B cell (primary cell): ENCODE measurements around the gene NAV2. TPM values are rescaled to one million over a fixed set of nuclear protein-coding genes. Genes with fewer than 3 reads are reported as not detected.

Experiments
- ATAC-seq: fragments of 200-7000 bp; cut with Tn5 transposase; one replicate; pipeline ENCODE4 v1.10.0; 2021; ENCODE audit warnings: low read depth, mild to moderate bottlenecking, moderate number of reproducible peaks, moderate library complexity
- CTCF ChIA-PET: fragments of 350-600 bp; sonication (Branson Sonifier 250); formaldehyde crosslinking; loops from one replicate; lab custom pipeline; 2021; ENCODE audit warnings: antibody characterized with exemption, inconsistent platforms; lab: Charles Lee
- POLR2A ChIA-PET: fragments of 350-600 bp; sonication (Branson Sonifier 250); formaldehyde crosslinking; loops from one replicate; lab custom pipeline; 2021; ENCODE audit warnings: antibody characterized with exemption; lab: Charles Lee
- DNase-seq: peaks from one replicate; pipeline ENCODE4 v3.0.0; 2013
- H2AFZ ChIP-seq: 2 replicates; pipeline ENCODE4 v1.6.1; 2012; ENCODE audit warnings: mild to moderate bottlenecking, low read depth, low read length; ENCODE audit not compliant: insufficient read depth, poor library complexity, severe bottlenecking
- H3K27ac ChIP-seq, 2 donors: 1 replicate in 1 of 2; 2 replicates in 1 of 2; pipeline ENCODE4 v1.5.1; 2012 to 2013; ENCODE audit warnings: low read length in 2 of 2, mild to moderate bottlenecking in 2 of 2, moderate library complexity in 1 of 2
- H3K27me3 ChIP-seq, 4 experiments: fragments of 200-600 bp in 1 of 4; sonication (generic) in 1 of 4; replicated peaks in 1 of 4; 1 replicate in 2 of 4; 2 replicates in 2 of 4; pipeline versions ENCODE4 v1.6.1 to v1.7.0; 2013 to 2016; ENCODE audit warnings: low read length in 3 of 4, mild to moderate bottlenecking in 2 of 4, mixed read lengths in 1 of 4, moderate library complexity in 1 of 4; ENCODE audit not compliant: insufficient read depth in 4 of 4, control insufficient read depth in 3 of 4; ENCODE audit errors: control extremely low read depth in 1 of 4
- H3K36me3 ChIP-seq, 2 experiments: replicated peaks in 1 of 2; 1 replicate in 1 of 2; 2 replicates in 1 of 2; pipeline versions ENCODE4 v1.6.1 to v1.7.1; 2013; ENCODE audit warnings: low read length in 1 of 2; ENCODE audit not compliant: insufficient read depth in 2 of 2, control insufficient read depth in 1 of 2; ENCODE audit errors: control extremely low read depth in 1 of 2, extremely low read depth in 1 of 2
- H3K4me1 ChIP-seq, 2 donors: fragments of 200-600 bp in 1 of 2; sonication (generic) in 1 of 2; 1 replicate in 1 of 2; 2 replicates in 1 of 2; pipeline versions ENCODE4 v1.5.1 to v1.6.1; 2013 to 2017; ENCODE audit warnings: low read length in 2 of 2; ENCODE audit not compliant: control insufficient read depth in 2 of 2, insufficient read depth in 2 of 2
- H3K4me2 ChIP-seq: replicated peaks from 2 replicates; pipeline ENCODE3; 2012; ENCODE audit warnings: mild to moderate bottlenecking, low read depth, low read length; ENCODE audit not compliant: poor library complexity, severe bottlenecking
- H3K4me3 ChIP-seq, 5 experiments: fragments of 200-600 bp in 1 of 5; sonication (generic) in 1 of 5; 1 replicate in 3 of 5; 2 replicates in 2 of 5; pipeline versions ENCODE4 v1.5.1 to v1.7.0; 2011 to 2016; ENCODE audit warnings: low read length in 4 of 5, mild to moderate bottlenecking in 4 of 5, low read depth in 2 of 5, control low read depth in 1 of 5, moderate library complexity in 1 of 5; ENCODE audit not compliant: insufficient read depth in 1 of 5; ENCODE audit errors: control extremely low read depth in 1 of 5, extremely low read depth in 1 of 5
- H3K79me2 ChIP-seq: fragments of 200-600 bp; sonication (generic); one replicate; pipeline ENCODE4 v1.6.0; 2016; ENCODE audit warnings: low read length; ENCODE audit not compliant: control insufficient read depth, insufficient read depth
- H3K9ac ChIP-seq: fragments of 200-600 bp; sonication (generic); 2 replicates; pipeline ENCODE4 v1.6.1; 2017; ENCODE audit warnings: mild to moderate bottlenecking, low read length, moderate library complexity
- H3K9me3 ChIP-seq, 3 donors: one replicate each; pipeline versions ENCODE4 v1.6.1 to v1.7.1; 2013; ENCODE audit warnings: low read length in 2 of 3; ENCODE audit not compliant: control insufficient read depth in 2 of 3, insufficient read depth in 1 of 3; ENCODE audit errors: control extremely low read depth in 1 of 3
- H4K20me1 ChIP-seq: 2 replicates; pipeline ENCODE4 v1.6.0; 2012; ENCODE audit warnings: mild to moderate bottlenecking, low read length; ENCODE audit not compliant: insufficient read depth, control insufficient read depth, poor library complexity, severe bottlenecking
- H3K27ac Mint-ChIP-seq: one replicate; pipeline ENCODE4 v1.8.0; 2021; ENCODE audit warnings: mixed read lengths
- H3K27me3 Mint-ChIP-seq: one replicate; pipeline ENCODE4 v1.8.0; 2021; ENCODE audit warnings: mixed read lengths
- H3K4me1 Mint-ChIP-seq: one replicate; pipeline ENCODE4 v1.8.0; 2021; ENCODE audit warnings: mixed read lengths
- H3K4me3 Mint-ChIP-seq: one replicate; pipeline ENCODE4 v1.8.0; 2021; ENCODE audit warnings: mixed read lengths
- H3K9me3 Mint-ChIP-seq: one replicate; pipeline ENCODE4 v1.8.0; 2022; ENCODE audit warnings: mixed read lengths; ENCODE audit not compliant: insufficient read depth
- CTCF ChIP-seq: fragments of 200-600 bp; IDR thresholded peaks from one replicate; pipeline ENCODE4 v1.8.0; 2022; ENCODE audit warnings: antibody characterized with exemption, mild to moderate bottlenecking
- EZH2 ChIP-seq: IDR thresholded peaks from 2 replicates; pipeline ENCODE4 v1.6.1; 2012; ENCODE audit warnings: borderline replicate concordance, low read depth, mild to moderate bottlenecking, moderate library complexity, low read length; ENCODE audit not compliant: insufficient read depth, poor library complexity, severe bottlenecking
- WGBS: methylation state at CpG from one replicate; pipeline ENCODE4 v1.1.5; 2013; ENCODE audit warnings: missing lambda C conversion rate; ENCODE audit not compliant: insufficient coverage; 5-methylcytosine and 5-hydroxymethylcytosine counted together
- intact Hi-C: fragments of 100-400 bp; cut with micrococcal nuclease; formaldehyde crosslinking; loops from one replicate; pipeline ENCODE4 v1.10.0; 2022
- polyA plus RNA-seq: library from polyadenylated mRNA; depleted of rRNA; stranded (reverse); fragments of >200 nt; gene quantifications from 2 replicates; pipeline ENCODE4 v1.2.3, GENCODE V29; 2012
- total RNA-seq, 2 donors: library from RNA; stranded (reverse); fragments of 120-200 nt in 1 of 2; gene quantifications; 1 replicate in 1 of 2; 2 replicates in 1 of 2; pipeline versions ENCODE4 v1.2.3 to v1.2.4, GENCODE V29; 2013 to 2022

Gene NAV2
- total and polyA plus RNA-seq, 2 donors (not counting 1 experiment from before 2014, with no cell fraction given) = 0.82 to 22.2 TPM

- intact Hi-C loops = no loop called here
- ATAC-seq (no peak), DNase-seq (no peak)
- Mint-ChIP-seq H3K4me1 (no peaks in the 10 kb centered on the region), H3K27ac (no peak overlapping the region), H3K27me3 (peaks cover 23% of the 10 kb centered on the region), H3K9me3 (no peaks in the 10 kb centered on the region), H3K4me3 (no peak overlapping the region)
- CTCF ChIA-PET = interaction anchor here (0.8 kb wide), 1 partner anchor 10 kb away, joined by 3 read pairs; no protein-coding TSS in a partner anchor
- H3K9me3 ChIP-seq = no peaks in the 10 kb centered on the region
- WGBS = no CpG with 5 or more reads among the region's 3 CpGs
- no peak overlapping the region for H3K9ac ChIP-seq
- no peaks in the 10 kb centered on the region for H4K20me1 ChIP-seq
- H3K4me1 ChIP-seq = no peaks in the 10 kb centered on the region
- H3K36me3 ChIP-seq = no peaks in the 10 kb centered on the region
- no peak overlapping the region for H3K4me2 ChIP-seq
- no peak overlapping the region for H2AFZ ChIP-seq
- no peak overlapping the region for H3K27ac ChIP-seq
- no peak overlapping the region for H3K4me3 ChIP-seq
- H3K27me3 ChIP-seq = no peaks in the 10 kb centered on the region
- POLR2A ChIA-PET = no interaction called here
- H3K79me2 ChIP-seq = no peaks in the 10 kb centered on the region
- TF ChIP-seq CTCF (no peak), EZH2 (no peak)
These were observed 302.5 kb downstream of the NAV2 start for GRCh38 chr11:20015101-20015500.

DNA sequence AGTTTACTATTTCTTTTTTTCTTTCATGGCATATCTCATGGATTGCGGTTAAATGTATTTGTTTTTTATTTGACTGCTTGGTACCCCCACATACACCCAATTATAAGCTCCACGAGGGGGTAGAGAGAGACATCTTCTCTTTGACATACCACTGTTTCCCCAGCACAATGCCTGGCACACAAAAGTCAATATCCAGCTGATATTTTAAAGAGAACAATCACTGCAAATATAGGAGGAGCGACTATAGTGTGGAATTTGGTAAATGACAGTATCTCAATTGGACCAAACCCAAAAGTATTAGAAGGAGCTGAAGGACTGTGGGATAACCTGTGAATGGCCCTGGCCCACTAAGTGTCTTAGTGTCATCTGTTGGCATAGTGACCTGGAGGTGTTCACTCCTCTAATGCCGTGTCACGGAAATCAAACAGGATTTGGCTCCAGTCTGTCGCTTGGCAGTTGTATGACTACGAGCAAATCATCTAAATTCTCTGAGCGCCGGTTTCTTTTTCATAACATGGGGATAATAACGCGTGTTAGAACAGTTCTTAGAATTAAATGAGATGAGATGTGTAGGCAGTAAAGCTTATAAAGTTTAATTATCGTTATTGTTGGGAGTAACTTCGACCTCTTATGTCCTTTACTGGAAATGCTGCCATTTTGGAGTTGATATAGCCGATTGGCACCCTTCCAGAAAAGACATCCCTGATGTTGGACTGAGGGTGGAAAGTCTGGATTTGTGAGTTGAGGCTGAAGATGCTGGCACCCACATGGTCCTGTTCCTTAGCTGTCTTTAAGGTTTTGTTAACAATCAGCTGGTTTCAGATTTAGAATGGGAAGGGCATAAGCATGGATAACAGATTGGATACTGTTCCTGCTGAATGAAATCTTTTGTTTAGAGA, 303.1 kb downstream of the NAV2 start:
- Histone ChIP-seq H3K4me1 (no peaks in the 10 kb centered on the region), H4K20me1 (no peaks in the 10 kb centered on the region)
- CTCF ChIA-PET = interaction anchor here (0.7 to 0.8 kb wide), 2 partner anchors 8 to 11 kb away, joined by 3 read pairs; no protein-coding TSS in a partner anchor

More for the DNA sequence above, 303.1 kb downstream of the NAV2 start:
- no peak overlapping the region for H3K4me2 ChIP-seq
- no peak overlapping the region for H3K27ac ChIP-seq
- H3K27me3 ChIP-seq = no peaks in the 10 kb centered on the region
- H3K9ac ChIP-seq = no peak overlapping the region
- Mint-ChIP-seq H3K4me3 (no peak overlapping the region), H3K27ac (no peak overlapping the region), H3K27me3 (peaks cover 23% of the 10 kb centered on the region), H3K9me3 (no peaks in the 10 kb centered on the region), H3K4me1 (no peaks in the 10 kb centered on the region)
- H2AFZ ChIP-seq = no peak overlapping the region
- DNase-seq = no peak
- no peaks in the 10 kb centered on the region for H3K36me3 ChIP-seq
- no peak for TF ChIP-seq EZH2
- TF ChIP-seq CTCF = no peak
- H3K4me3 ChIP-seq = no peak overlapping the region
- POLR2A ChIA-PET = no interaction called here
- 87% methylated on average over 5 of the region's 14 CpGs for WGBS
- ATAC-seq = no peak
- no peaks in the 10 kb centered on the region for H3K9me3 ChIP-seq
- intact Hi-C loops = no loop called here
- no peaks in the 10 kb centered on the region for H3K79me2 ChIP-seq
